GM21717 (cell line): ENCODE data around the gene RAPGEF2.

Experiments used
- ATAC-seq: cut with Tn5 transposase; IDR thresholded peaks from one replicate; pipeline ENCODE4 v1.9.1; 2021; ENCODE audit warnings: mild to moderate bottlenecking, moderate library complexity; ENCODE audit not compliant: unreplicated experiment

Gene RAPGEF2

DNA sequence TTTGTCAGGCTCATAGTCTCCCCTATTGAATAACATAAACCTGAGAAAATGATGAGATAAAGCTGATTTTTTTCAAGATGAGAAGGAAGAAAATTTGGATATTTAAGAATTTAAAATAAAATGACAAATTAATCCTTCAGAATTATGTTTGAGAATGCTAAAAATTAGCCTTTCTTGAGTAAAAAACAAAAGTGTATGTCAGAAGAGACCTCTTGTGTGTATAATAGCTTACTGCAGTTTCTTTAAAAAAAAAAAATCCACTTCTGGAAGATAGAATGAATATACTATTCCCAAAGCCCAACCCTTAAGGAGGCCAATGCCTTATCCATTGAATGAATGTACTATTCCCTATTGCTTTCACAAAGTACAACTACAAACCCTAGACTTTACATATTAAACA lies 281.8 kb downstream of the RAPGEF2 start:
- ATAC-seq = no peak

DNA sequence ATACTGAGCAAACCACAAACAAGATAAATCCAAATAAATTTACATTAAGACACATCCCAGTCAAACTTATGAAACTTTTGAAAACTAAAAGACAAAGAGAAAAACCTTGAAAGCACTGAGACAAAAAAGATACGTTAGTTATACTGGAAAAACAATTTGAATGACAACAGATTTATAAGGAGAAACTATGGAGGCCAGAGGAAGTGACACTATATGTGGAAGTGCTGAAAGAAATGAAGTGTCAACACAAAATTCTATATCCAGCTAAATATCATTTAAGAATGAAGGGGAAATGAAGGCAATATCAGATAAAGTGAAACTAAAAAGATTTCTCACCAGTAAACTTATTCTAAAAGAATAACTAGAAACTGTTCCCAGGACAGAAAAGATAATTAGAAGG lies 283.7 kb downstream of the RAPGEF2 start:
- no peak for ATAC-seq

DNA sequence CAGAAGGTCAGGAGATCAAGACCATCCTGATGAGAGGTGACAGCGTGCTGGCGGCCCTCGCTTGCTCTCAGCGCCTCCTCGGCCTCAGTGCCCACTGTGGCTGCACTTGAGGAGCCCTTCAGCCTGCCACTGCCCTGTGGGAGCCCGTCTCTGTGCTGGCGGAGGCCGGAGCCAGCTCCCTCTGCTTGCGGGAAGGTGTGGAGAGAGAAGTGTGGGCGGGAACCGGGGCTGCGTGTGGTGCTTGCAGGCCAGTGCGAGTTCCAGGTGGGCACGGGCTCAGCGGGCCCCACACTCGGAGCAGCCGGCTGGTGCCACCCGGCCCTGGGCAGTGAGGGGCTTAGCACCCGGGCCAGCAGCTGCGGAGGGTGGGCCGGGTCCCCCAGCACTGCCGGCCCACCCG lies 286.9 kb downstream of the RAPGEF2 start:
- ATAC-seq = no peak

GRCh38 chr4:159390648-159391047 lies 287.8 kb downstream of the RAPGEF2 start:
- no peak for ATAC-seq

GRCh38 chr4:159395693-159396092 lies 292.8 kb downstream of the RAPGEF2 start:
- no peak for ATAC-seq

DNA sequence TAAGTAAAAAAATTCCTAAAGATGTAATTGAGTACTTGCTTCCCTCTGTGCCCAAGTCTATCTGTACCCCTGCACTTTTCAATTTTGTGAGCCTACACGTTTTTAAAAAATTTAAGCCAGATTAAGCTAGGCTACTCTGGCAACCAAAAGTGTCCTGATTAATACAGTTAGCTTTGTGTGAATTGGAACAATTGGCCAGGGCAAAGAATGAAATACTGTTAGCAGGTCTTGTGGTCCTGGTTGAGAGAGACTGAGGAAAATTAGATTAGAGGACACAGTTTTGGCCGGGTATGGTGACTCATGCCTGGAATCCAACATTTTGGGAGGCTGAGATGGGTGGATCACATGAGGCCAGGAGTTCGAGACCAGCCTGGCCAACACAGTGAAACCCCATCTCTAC lies 293.3 kb downstream of the RAPGEF2 start:
- ATAC-seq = no peak

GRCh38 chr4:159398236-159398638 lies 295.4 kb downstream of the RAPGEF2 start:
- no peak for ATAC-seq

DNA sequence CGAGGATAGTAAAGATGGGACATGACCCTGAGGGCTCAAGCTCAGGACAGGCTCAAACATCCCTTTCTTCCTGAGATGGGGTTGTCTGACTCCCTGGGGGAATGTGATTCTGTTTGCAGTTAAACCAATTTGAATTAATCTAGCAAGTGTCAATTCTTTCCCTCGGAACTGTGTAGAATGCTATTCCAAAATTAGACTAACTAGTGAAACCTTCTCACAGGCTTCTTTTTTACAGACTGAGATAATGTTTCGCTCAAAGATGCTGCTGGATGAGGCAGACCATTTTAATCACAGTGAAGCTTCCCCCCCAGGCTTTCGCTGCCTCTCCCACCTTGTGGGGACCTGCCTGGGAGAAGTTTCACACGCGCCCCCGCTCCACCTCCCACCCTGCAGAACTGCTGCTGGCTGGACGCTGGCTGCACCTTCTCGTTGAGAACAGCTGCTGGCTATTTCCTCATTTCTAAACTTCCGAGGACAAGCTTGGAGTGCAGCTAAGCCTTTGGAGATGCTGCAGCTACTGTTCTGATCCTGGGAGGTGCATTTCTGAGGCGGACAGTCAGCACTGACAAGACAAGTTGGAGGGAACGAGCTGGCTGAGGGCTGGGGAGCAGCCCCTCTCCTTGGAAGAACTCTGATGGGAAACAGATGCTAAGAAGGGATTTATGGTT lies 297.8 kb downstream of the RAPGEF2 start:
- no peak for ATAC-seq

DNA sequence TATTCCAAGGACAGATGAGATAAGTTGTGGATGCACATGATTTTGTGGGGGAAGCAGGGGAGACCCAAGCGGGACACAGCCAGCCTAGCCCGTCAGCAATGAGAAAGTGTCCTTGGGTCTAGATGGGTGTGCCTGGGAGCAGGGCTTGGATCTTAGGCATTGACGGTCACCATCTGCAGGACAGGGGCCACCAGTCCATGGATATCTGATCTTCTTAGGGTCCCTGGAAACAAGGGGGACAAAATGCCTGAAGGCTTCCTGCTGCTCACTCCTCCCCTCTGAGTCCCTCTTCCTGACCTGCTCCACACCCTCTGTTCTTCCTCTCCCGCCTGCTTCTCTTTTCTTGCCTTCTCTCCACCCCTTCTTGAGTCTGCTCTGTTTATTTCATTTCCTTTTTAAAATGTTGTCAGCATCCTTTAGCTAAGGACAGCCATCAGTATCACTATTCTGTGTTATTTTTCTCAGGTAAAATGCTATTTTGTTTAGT lies 298.4 kb downstream of the RAPGEF2 start:
- ATAC-seq = no peak

DNA sequence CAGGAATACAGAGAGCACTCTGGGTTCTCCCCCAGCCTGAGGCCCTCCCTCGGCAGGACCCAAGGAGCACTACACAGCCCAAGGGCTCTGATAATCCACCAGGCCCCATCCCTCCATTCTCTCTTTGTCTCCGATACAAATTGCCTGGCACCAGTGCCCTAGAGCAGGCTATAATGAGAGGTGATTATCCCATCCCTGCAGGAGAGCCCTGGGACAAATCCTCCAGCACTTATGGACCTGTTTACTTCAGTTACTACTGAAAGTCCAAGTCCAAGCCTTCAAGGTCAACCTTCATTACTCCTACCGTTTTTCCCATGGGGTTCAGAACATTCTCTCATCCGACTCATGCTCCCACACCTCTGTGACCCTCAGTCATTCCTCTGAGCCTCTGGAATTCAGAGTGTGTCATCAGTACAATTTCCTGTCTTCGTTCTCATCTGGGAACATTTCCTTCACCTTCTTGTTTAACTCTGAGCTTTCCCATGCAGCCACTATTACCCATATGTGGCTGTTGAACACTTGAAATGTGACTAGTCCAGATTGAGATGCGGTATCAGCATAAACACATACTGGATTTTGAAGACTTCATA lies 299.0 kb downstream of the RAPGEF2 start:
- no peak for ATAC-seq
